CD14-positive monocyte (primary cell): ENCODE measurements around the gene ZNF174. TPM values are rescaled to one million over a fixed set of nuclear protein-coding genes. Genes with fewer than 3 reads are reported as not detected.

Source experiments
- DNase-seq, 3 donors: peaks; one replicate each; pipeline ENCODE4 v3.0.0-alpha.2; 2011 to 2022
- H2AFZ ChIP-seq: 2 replicates; pipeline ENCODE4 v1.6.0; 2012; ENCODE audit warnings: mild to moderate bottlenecking, low read depth, low read length, inconsistent platforms; ENCODE audit not compliant: insufficient read depth, poor library complexity, severe bottlenecking
- H3K27ac ChIP-seq, 2 donors: 1 replicate in 1 of 2; 2 replicates in 1 of 2; pipeline ENCODE4 v1.5.1; 2012 to 2013; ENCODE audit warnings: low read length in 2 of 2, control low read depth in 1 of 2, inconsistent platforms in 1 of 2, low read depth in 1 of 2, mild to moderate bottlenecking in 1 of 2
- H3K27me3 ChIP-seq, 2 donors: one replicate each; pipeline versions ENCODE4 v1.6.0 to v1.6.1; 2011 to 2013; ENCODE audit warnings: low read length in 2 of 2; ENCODE audit not compliant: control insufficient read depth in 2 of 2, insufficient read depth in 2 of 2
- H3K36me3 ChIP-seq, 2 donors: replicated peaks in 1 of 2; 1 replicate in 1 of 2; 2 replicates in 1 of 2; pipeline versions ENCODE4 v1.5.1 to v1.6.1; 2012 to 2013; ENCODE audit warnings: low read length in 2 of 2, control low read depth in 1 of 2, inconsistent platforms in 1 of 2, mild to moderate bottlenecking in 1 of 2; ENCODE audit not compliant: insufficient read depth in 2 of 2, control insufficient read depth in 1 of 2
- H3K4me1 ChIP-seq, 2 donors: 1 replicate in 1 of 2; 2 replicates in 1 of 2; pipeline versions ENCODE4 v1.5.1 to v1.6.1; 2012 to 2013; ENCODE audit warnings: low read length in 2 of 2, control low read depth in 1 of 2, inconsistent platforms in 1 of 2, mild to moderate bottlenecking in 1 of 2, moderate library complexity in 1 of 2; ENCODE audit not compliant: insufficient read depth in 2 of 2, control insufficient read depth in 1 of 2
- H3K4me2 ChIP-seq: replicated peaks from 2 replicates; pipeline ENCODE3; 2012; ENCODE audit warnings: low read length, moderate library complexity, mild to moderate bottlenecking; ENCODE audit not compliant: poor library complexity, severe bottlenecking; ENCODE audit errors: extremely low read depth
- H3K4me3 ChIP-seq, 3 experiments: fragments of 200-600 bp in 1 of 3; sonication (generic) in 1 of 3; replicated peaks in 1 of 3; 1 replicate in 2 of 3; 2 replicates in 1 of 3; pipeline ENCODE4 v1.5.1; 2011 to 2013; ENCODE audit warnings: low read length in 3 of 3, mild to moderate bottlenecking in 3 of 3, control low read depth in 2 of 3, low read depth in 2 of 3, inconsistent platforms in 1 of 3, moderate library complexity in 1 of 3
- H3K79me2 ChIP-seq: 2 replicates; pipeline ENCODE4 v1.6.0; 2012; ENCODE audit warnings: mild to moderate bottlenecking, control low read depth, inconsistent platforms, low read length, moderate library complexity; ENCODE audit not compliant: insufficient read depth
- H3K9ac ChIP-seq: 2 replicates; pipeline ENCODE4 v1.6.0; 2017; ENCODE audit warnings: low read length, mild to moderate bottlenecking; ENCODE audit not compliant: insufficient read depth, poor library complexity, severe bottlenecking
- H3K9me3 ChIP-seq, 2 donors: replicated peaks in 1 of 2; 1 replicate in 1 of 2; 2 replicates in 1 of 2; pipeline versions ENCODE4 v1.5.1 to v1.6.1; 2012 to 2013; ENCODE audit warnings: low read length in 2 of 2, control low read depth in 1 of 2; ENCODE audit not compliant: control insufficient read depth in 1 of 2, insufficient read depth in 1 of 2
- H4K20me1 ChIP-seq: 2 replicates; pipeline ENCODE4 v1.6.0; 2012; ENCODE audit warnings: mild to moderate bottlenecking, low read length, control low read depth, moderate library complexity; ENCODE audit not compliant: insufficient read depth
- H3K27ac Mint-ChIP-seq, 7 donors: one replicate each; pipeline ENCODE4 v1.8.0; 2020; ENCODE audit warnings: mild to moderate bottlenecking in 7 of 7, mixed read lengths in 7 of 7, moderate library complexity in 6 of 7, inconsistent platforms in 2 of 7
- H3K27me3 Mint-ChIP-seq, 3 donors: one replicate each; pipeline ENCODE4 v1.8.0; 2021 to 2022; ENCODE audit warnings: low read depth in 3 of 3, mild to moderate bottlenecking in 3 of 3, mixed read lengths in 3 of 3, moderate library complexity in 3 of 3, inconsistent platforms in 1 of 3
- H3K36me3 Mint-ChIP-seq, 2 donors: one replicate each; pipeline ENCODE4 v1.8.0; 2020; ENCODE audit warnings: mixed read lengths in 2 of 2, inconsistent platforms in 1 of 2, mild to moderate bottlenecking in 1 of 2
- H3K4me1 Mint-ChIP-seq: one replicate; pipeline ENCODE4 v1.8.0; 2020; ENCODE audit warnings: mild to moderate bottlenecking, mixed read lengths
- H3K4me3 Mint-ChIP-seq, 2 donors: one replicate each; pipeline ENCODE4 v1.8.0; 2020; ENCODE audit warnings: mild to moderate bottlenecking in 2 of 2, mixed read lengths in 2 of 2, moderate library complexity in 1 of 2
- H3K9me3 Mint-ChIP-seq, 7 donors: one replicate each; pipeline ENCODE4 v1.8.0; 2020 to 2022; ENCODE audit warnings: mixed read lengths in 7 of 7, mild to moderate bottlenecking in 6 of 7, moderate library complexity in 6 of 7, inconsistent platforms in 2 of 7
- CTCF ChIP-seq: fragments of 200-600 bp; IDR thresholded peaks from one replicate; pipeline ENCODE4 v1.8.0; 2022; ENCODE audit warnings: antibody characterized with exemption, mild to moderate bottlenecking
- WGBS: methylation state at CpG from one replicate; pipeline ENCODE4 v1.1.5; 2013; ENCODE audit warnings: missing lambda C conversion rate; ENCODE audit not compliant: insufficient coverage; 5-methylcytosine and 5-hydroxymethylcytosine counted together
- intact Hi-C, 2 donors: fragments of 100-400 bp; cut with micrococcal nuclease; formaldehyde crosslinking; loops; one replicate each; pipeline versions ENCODE4 v1.15.0 to v1.15.1; 2023
- polyA plus RNA-seq, 3 donors: library from polyadenylated mRNA; depleted of rRNA in 1 of 3; unstranded in 2 of 3; stranded (reverse) in 1 of 3; fragments of 300-500 nt in 2 of 3; fragments of >200 nt in 1 of 3; fragmentation: Illumina TruSeq in 2 of 3; gene quantifications; 1 replicate in 2 of 3; 2 replicates in 1 of 3; pipeline ENCODE4 v1.2.3, GENCODE V29; 2012 to 2021

The ZNF174 gene
- polyA plus RNA-seq, 3 donors = 2.5 to 5.6 (median 4.9) TPM

- Histone ChIP-seq H3K4me1 (peaks cover 7 to 8% of the 10 kb centered on the region in 2 donors), H4K20me1 (no peaks in the 10 kb centered on the region), H3K27ac (no peak overlapping the region), H3K9me3 (peaks cover 27 to 50% of the 10 kb centered on the region in 2 donors), H3K9ac (no peak overlapping the region), H3K4me2 (no peak overlapping the region), H3K79me2 (no peaks in the 10 kb centered on the region), H2AFZ (no peak overlapping the region), H3K36me3 (peaks cover 9 to 41% of the 10 kb centered on the region in 2 donors), H3K27me3 (peaks cover 4 to 15% of the 10 kb centered on the region in 2 donors), H3K4me3 (no peak overlapping the region)
- Mint-ChIP-seq H3K36me3 (peaks cover 42 to 49% of the 10 kb centered on the region in 2 donors), H3K27ac (no peak overlapping the region), H3K4me1 (peaks cover 8% of the 10 kb centered on the region), H3K27me3 (peaks cover 4 to 29% (median 11%) of the 10 kb centered on the region in 3 donors), H3K4me3 (no peak overlapping the region), H3K9me3 (peaks cover 21 to 68% (median 50%) of the 10 kb centered on the region in 7 donors)
- no peak for TF ChIP-seq CTCF
- intact Hi-C loops = no loop called here
- DNase-seq = no peak
Measured at GRCh38 chr16:3434373-3434772, 33.4 kb downstream of the ZNF174 start.

GRCh38 chr16:3439637-3440036, 38.6 kb downstream of the ZNF174 start:
- Histone ChIP-seq H2AFZ (no peak overlapping the region), H3K36me3 (peaks cover 17 to 44% of the 10 kb centered on the region in 2 donors), H3K9ac (no peak overlapping the region), H4K20me1 (no peaks in the 10 kb centered on the region), H3K79me2 (peaks cover 18% of the 10 kb centered on the region), H3K4me2 (no peak overlapping the region), H3K27me3 (peaks cover 3 to 4% of the 10 kb centered on the region in 2 donors), H3K27ac (no peak overlapping the region), H3K4me3 (no peak overlapping the region), H3K4me1 (peaks cover 11 to 18% of the 10 kb centered on the region in 2 donors), H3K9me3 (peaks cover 36 to 44% of the 10 kb centered on the region in 2 donors)
- Mint-ChIP-seq H3K36me3 (peaks cover 35 to 44% of the 10 kb centered on the region in 2 donors), H3K4me1 (peaks cover 7% of the 10 kb centered on the region), H3K9me3 (peaks cover 23 to 61% (median 58%) of the 10 kb centered on the region in 7 donors), H3K27me3 (peaks cover 1 to 21% (median 11%) of the 10 kb centered on the region in 3 donors), H3K27ac (no peak overlapping the region), H3K4me3 (no peak overlapping the region)
- no CpG with 5 or more reads among the region's 4 CpGs for WGBS
- DNase-seq = no peak
- intact Hi-C loops = loop anchor here (5.0 kb wide), 3 partner anchors 37 to 157 kb away; partner anchors contain the start of genes ZNF174 (in 1 of the 2), ZNF263 (in 1 of the 2) and ZSCAN32 (in 1 of the 2)
- no peak for TF ChIP-seq CTCF
